WTC11 (cell line): ENCODE results near the gene TMEFF1. TPM values are rescaled to one million over a fixed set of nuclear protein-coding genes. Genes with fewer than 3 reads are reported as not detected.
A peak's percentile ranks its signal among the peaks of the same experiment; 100 is the strongest.

Experiments used
- ATAC-seq: fragments of 200-7000 bp; cut with Tn5 transposase; 2 replicates; pipeline ENCODE4 v1.10.0; 2021; ENCODE audit warnings: mild to moderate bottlenecking, moderate library complexity
- CTCF ChIA-PET: fragments of 300-600 bp; sonication (Branson Sonifier 250); formaldehyde crosslinking; loops from one replicate; lab custom pipeline; 2021; ENCODE audit warnings: antibody characterized with exemption; lab: Charles Lee
- POLR2A ChIA-PET: fragments of 350-600 bp; sonication (Branson Sonifier 250); formaldehyde crosslinking; loops from one replicate; lab custom pipeline; 2021; ENCODE audit warnings: antibody characterized with exemption; lab: Charles Lee
- DNase-seq: peaks from one replicate; pipeline ENCODE4 v3.0.0; 2021; ENCODE audit warnings: low spot score
- H3K27ac Mint-ChIP-seq: 2 replicates; pipeline ENCODE4 v1.8.0; 2021; ENCODE audit warnings: mixed read lengths
- H3K27me3 Mint-ChIP-seq: 2 replicates; pipeline ENCODE4 v1.8.0; 2021; ENCODE audit warnings: low read depth, mild to moderate bottlenecking, moderate library complexity, mixed read lengths
- H3K36me3 Mint-ChIP-seq: 2 replicates; pipeline ENCODE4 v1.8.0; 2021; ENCODE audit warnings: mixed read lengths
- H3K4me1 Mint-ChIP-seq: 2 replicates; pipeline ENCODE4 v1.8.0; 2022; ENCODE audit warnings: mixed read lengths
- H3K4me3 Mint-ChIP-seq: 2 replicates; pipeline ENCODE4 v1.8.0; 2021; ENCODE audit warnings: mild to moderate bottlenecking, moderate library complexity, mixed read lengths
- H3K9me3 Mint-ChIP-seq: 2 replicates; pipeline ENCODE4 v1.8.0; 2021; ENCODE audit warnings: mixed read lengths
- CDX4 ChIP-seq: fragments of 250-450 bp; sonication (Bioruptor Pico); IDR thresholded peaks from 2 replicates; pipeline ENCODE4 v1.9.0; 2021; ENCODE audit warnings: moderate library complexity, mild to moderate bottlenecking, inconsistent platforms, borderline replicate concordance
- ETV6 ChIP-seq: sonication (generic); formaldehyde crosslinking; IDR thresholded peaks from 2 replicates; pipeline ENCODE4 v1.8.1; 2022; ENCODE audit warnings: mild to moderate bottlenecking, missing genetic modification reagents
- IRF2 ChIP-seq: sonication (generic); formaldehyde crosslinking; IDR thresholded peaks from 2 replicates; pipeline ENCODE4 v1.8.0; 2022; ENCODE audit warnings: low read depth, missing genetic modification reagents, borderline replicate concordance
- MAX ChIP-seq: sonication (generic); formaldehyde crosslinking; IDR thresholded peaks from 2 replicates; pipeline ENCODE4 v1.8.0; 2022; ENCODE audit warnings: mild to moderate bottlenecking, missing genetic modification reagents
- MLX ChIP-seq: sonication (generic); formaldehyde crosslinking; IDR thresholded peaks from 2 replicates; pipeline ENCODE4 v1.8.1; 2023; ENCODE audit warnings: mild to moderate bottlenecking, missing genetic modification reagents, moderate library complexity
- NFATC4 ChIP-seq: fragments of 250-450 bp; sonication (Bioruptor Pico); IDR thresholded peaks from 2 replicates; pipeline ENCODE4 v1.9.0; 2021; ENCODE audit warnings: mild to moderate bottlenecking
- PRRX2 ChIP-seq: fragments of 250-450 bp; sonication (Bioruptor Pico); IDR thresholded peaks from 2 replicates; pipeline ENCODE4 v1.8.0; 2021; ENCODE audit warnings: mild to moderate bottlenecking
- TEAD4 ChIP-seq: sonication (generic); formaldehyde crosslinking; IDR thresholded peaks from 2 replicates; pipeline ENCODE4 v1.8.0; 2022; ENCODE audit warnings: mild to moderate bottlenecking, missing genetic modification reagents
- ZNF232 ChIP-seq: sonication (generic); formaldehyde crosslinking; IDR thresholded peaks from 2 replicates; pipeline ENCODE4 v1.8.0; 2022; ENCODE audit warnings: mild to moderate bottlenecking, missing genetic modification reagents
- ZNF263 ChIP-seq: sonication (generic); formaldehyde crosslinking; IDR thresholded peaks from 2 replicates; pipeline ENCODE4 v1.8.1; 2022; ENCODE audit warnings: low read depth, mild to moderate bottlenecking, moderate library complexity, missing genetic modification reagents
- ZNF317 ChIP-seq: sonication (generic); formaldehyde crosslinking; IDR thresholded peaks from 2 replicates; pipeline ENCODE4 v1.8.1; 2023; ENCODE audit warnings: low read depth, mild to moderate bottlenecking, moderate library complexity, missing genetic modification reagents, borderline replicate concordance
- ZNF396 ChIP-seq: fragments of 250-450 bp; sonication (Bioruptor Pico); IDR thresholded peaks from 2 replicates; pipeline ENCODE4 v1.8.0; 2021; ENCODE audit warnings: mild to moderate bottlenecking, moderate library complexity, borderline replicate concordance
- ZNF512 ChIP-seq: sonication (generic); formaldehyde crosslinking; IDR thresholded peaks from 2 replicates; pipeline ENCODE4 v1.8.1; 2022; ENCODE audit warnings: missing genetic modification reagents, borderline replicate concordance
- total RNA-seq: library from RNA; stranded (reverse); gene quantifications from 3 replicates; pipeline ENCODE4 v1.2.3, GENCODE V29; 2021
- TF ChIP-seq, protein P1 (sequence below): sonication (generic); formaldehyde crosslinking; IDR thresholded peaks from 2 replicates; pipeline ENCODE4 v1.8.0; 2023; ENCODE audit warnings: missing genetic modification reagents, mild to moderate bottlenecking, borderline replicate concordance
- TF ChIP-seq, protein P2 (sequence below): fragments of 250-450 bp; sonication (Bioruptor Pico); IDR thresholded peaks from 2 replicates; pipeline ENCODE4 v1.9.0; 2021; ENCODE audit warnings: mild to moderate bottlenecking
- TF ChIP-seq, protein P3 (sequence below): sonication (generic); formaldehyde crosslinking; IDR thresholded peaks from 2 replicates; pipeline ENCODE4 v1.8.0; 2022; ENCODE audit warnings: missing genetic modification reagents
- TF ChIP-seq, protein P4 (sequence below): sonication (generic); formaldehyde crosslinking; IDR thresholded peaks from 2 replicates; pipeline ENCODE4 v1.8.1; 2022; ENCODE audit warnings: low read depth, missing genetic modification reagents, borderline replicate concordance

Gene TMEFF1
- total RNA-seq, 1 experiment from 2014 or later = 62.7 TPM

DNA sequence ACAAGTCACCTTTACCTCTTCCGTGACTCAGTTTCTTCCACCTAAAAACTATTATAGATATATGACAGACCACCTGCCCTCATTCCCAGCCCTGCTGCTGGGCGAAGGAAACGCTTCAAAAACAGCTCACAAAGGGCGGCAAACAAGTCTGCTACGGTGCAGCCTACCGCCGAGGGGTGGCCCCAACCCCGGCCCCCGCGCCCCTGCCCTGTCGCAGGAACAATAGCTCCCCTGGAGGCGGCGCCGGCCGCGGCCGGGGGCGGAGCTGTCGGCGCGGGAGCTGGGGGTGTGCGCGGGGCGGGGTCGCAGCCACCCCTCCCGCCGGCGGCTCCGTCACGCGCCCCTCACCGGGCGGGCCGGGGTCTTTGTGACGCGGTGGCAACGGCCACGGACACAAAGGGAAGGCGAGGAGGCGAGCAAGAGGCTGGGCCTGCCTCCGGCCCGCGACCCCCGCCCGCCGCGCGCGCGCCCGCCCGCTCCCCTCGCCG lies at the start of gene TMEFF1 (continued):
- 0 out of 2 replicates have a peak, but pooled peaks have one; percentile 16 for TF ChIP-seq IRF2 (CRISPR knock-in tag)

GRCh38 chr9:100425758-100426157 lies 47.2 kb upstream of the TMEFF1 start:
- H3K27ac Mint-ChIP-seq = no peak overlapping the region

More at GRCh38 chr9:100425758-100426157, 47.2 kb upstream of the TMEFF1 start:
- no peak for ATAC-seq
- 0 out of 2 replicates have a peak, but pooled peaks cover 2% of the 10 kb centered on the region for H3K36me3 Mint-ChIP-seq
- POLR2A ChIA-PET = interaction anchor here (1.0 to 1.1 kb wide), 2 partner anchors 15 to 47 kb away, joined by 3 to 9 read pairs; partner anchors contain the start of gene TMEFF1
- DNase-seq = no peak
- no peaks in the 10 kb centered on the region for H3K27me3 Mint-ChIP-seq
- H3K4me3 Mint-ChIP-seq = peak overlapping the region; percentile 92
- peaks cover 28% of the 10 kb centered on the region for H3K4me1 Mint-ChIP-seq
- TF ChIP-seq ZNF512 (CRISPR knock-in tag) (no peak), ZNF263 (CRISPR knock-in tag) (no peak), MLX (no peak), PRRX2 (CRISPR knock-in tag) (no peak), ZNF232 (CRISPR knock-in tag) (no peak), TEAD4 (CRISPR knock-in tag) (no peak), ETV6 (no peak), ZNF396 (CRISPR knock-in tag) (no peak), NFATC4 (no peak), ZNF317 (CRISPR knock-in tag) (no peak), MAX (CRISPR knock-in tag) (no peak), CDX4 (no peak)
- TF ChIP-seq, protein P1, sequence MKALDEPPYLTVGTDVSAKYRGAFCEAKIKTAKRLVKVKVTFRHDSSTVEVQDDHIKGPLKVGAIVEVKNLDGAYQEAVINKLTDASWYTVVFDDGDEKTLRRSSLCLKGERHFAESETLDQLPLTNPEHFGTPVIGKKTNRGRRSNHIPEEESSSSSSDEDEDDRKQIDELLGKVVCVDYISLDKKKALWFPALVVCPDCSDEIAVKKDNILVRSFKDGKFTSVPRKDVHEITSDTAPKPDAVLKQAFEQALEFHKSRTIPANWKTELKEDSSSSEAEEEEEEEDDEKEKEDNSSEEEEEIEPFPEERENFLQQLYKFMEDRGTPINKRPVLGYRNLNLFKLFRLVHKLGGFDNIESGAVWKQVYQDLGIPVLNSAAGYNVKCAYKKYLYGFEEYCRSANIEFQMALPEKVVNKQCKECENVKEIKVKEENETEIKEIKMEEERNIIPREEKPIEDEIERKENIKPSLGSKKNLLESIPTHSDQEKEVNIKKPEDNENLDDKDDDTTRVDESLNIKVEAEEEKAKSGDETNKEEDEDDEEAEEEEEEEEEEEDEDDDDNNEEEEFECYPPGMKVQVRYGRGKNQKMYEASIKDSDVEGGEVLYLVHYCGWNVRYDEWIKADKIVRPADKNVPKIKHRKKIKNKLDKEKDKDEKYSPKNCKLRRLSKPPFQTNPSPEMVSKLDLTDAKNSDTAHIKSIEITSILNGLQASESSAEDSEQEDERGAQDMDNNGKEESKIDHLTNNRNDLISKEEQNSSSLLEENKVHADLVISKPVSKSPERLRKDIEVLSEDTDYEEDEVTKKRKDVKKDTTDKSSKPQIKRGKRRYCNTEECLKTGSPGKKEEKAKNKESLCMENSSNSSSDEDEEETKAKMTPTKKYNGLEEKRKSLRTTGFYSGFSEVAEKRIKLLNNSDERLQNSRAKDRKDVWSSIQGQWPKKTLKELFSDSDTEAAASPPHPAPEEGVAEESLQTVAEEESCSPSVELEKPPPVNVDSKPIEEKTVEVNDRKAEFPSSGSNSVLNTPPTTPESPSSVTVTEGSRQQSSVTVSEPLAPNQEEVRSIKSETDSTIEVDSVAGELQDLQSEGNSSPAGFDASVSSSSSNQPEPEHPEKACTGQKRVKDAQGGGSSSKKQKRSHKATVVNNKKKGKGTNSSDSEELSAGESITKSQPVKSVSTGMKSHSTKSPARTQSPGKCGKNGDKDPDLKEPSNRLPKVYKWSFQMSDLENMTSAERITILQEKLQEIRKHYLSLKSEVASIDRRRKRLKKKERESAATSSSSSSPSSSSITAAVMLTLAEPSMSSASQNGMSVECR = no peak
- TF ChIP-seq, protein P2, sequence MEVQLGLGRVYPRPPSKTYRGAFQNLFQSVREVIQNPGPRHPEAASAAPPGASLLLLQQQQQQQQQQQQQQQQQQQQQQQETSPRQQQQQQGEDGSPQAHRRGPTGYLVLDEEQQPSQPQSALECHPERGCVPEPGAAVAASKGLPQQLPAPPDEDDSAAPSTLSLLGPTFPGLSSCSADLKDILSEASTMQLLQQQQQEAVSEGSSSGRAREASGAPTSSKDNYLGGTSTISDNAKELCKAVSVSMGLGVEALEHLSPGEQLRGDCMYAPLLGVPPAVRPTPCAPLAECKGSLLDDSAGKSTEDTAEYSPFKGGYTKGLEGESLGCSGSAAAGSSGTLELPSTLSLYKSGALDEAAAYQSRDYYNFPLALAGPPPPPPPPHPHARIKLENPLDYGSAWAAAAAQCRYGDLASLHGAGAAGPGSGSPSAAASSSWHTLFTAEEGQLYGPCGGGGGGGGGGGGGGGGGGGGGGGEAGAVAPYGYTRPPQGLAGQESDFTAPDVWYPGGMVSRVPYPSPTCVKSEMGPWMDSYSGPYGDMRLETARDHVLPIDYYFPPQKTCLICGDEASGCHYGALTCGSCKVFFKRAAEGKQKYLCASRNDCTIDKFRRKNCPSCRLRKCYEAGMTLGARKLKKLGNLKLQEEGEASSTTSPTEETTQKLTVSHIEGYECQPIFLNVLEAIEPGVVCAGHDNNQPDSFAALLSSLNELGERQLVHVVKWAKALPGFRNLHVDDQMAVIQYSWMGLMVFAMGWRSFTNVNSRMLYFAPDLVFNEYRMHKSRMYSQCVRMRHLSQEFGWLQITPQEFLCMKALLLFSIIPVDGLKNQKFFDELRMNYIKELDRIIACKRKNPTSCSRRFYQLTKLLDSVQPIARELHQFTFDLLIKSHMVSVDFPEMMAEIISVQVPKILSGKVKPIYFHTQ = no peak
- TF ChIP-seq, protein P3, sequence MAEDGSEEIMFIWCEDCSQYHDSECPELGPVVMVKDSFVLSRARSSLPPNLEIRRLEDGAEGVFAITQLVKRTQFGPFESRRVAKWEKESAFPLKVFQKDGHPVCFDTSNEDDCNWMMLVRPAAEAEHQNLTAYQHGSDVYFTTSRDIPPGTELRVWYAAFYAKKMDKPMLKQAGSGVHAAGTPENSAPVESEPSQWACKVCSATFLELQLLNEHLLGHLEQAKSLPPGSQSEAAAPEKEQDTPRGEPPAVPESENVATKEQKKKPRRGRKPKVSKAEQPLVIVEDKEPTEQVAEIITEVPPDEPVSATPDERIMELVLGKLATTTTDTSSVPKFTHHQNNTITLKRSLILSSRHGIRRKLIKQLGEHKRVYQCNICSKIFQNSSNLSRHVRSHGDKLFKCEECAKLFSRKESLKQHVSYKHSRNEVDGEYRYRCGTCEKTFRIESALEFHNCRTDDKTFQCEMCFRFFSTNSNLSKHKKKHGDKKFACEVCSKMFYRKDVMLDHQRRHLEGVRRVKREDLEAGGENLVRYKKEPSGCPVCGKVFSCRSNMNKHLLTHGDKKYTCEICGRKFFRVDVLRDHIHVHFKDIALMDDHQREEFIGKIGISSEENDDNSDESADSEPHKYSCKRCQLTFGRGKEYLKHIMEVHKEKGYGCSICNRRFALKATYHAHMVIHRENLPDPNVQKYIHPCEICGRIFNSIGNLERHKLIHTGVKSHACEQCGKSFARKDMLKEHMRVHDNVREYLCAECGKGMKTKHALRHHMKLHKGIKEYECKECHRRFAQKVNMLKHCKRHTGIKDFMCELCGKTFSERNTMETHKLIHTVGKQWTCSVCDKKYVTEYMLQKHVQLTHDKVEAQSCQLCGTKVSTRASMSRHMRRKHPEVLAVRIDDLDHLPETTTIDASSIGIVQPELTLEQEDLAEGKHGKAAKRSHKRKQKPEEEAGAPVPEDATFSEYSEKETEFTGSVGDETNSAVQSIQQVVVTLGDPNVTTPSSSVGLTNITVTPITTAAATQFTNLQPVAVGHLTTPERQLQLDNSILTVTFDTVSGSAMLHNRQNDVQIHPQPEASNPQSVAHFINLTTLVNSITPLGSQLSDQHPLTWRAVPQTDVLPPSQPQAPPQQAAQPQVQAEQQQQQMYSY (CRISPR knock-in tag) = no peak
- TF ChIP-seq, protein P4, sequence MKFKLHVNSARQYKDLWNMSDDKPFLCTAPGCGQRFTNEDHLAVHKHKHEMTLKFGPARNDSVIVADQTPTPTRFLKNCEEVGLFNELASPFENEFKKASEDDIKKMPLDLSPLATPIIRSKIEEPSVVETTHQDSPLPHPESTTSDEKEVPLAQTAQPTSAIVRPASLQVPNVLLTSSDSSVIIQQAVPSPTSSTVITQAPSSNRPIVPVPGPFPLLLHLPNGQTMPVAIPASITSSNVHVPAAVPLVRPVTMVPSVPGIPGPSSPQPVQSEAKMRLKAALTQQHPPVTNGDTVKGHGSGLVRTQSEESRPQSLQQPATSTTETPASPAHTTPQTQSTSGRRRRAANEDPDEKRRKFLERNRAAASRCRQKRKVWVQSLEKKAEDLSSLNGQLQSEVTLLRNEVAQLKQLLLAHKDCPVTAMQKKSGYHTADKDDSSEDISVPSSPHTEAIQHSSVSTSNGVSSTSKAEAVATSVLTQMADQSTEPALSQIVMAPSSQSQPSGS = no peak
- CTCF ChIA-PET = no interaction called here
- H3K9me3 Mint-ChIP-seq = no peaks in the 10 kb centered on the region
